ENCODE measurements around the gene DGKH.

DNA sequence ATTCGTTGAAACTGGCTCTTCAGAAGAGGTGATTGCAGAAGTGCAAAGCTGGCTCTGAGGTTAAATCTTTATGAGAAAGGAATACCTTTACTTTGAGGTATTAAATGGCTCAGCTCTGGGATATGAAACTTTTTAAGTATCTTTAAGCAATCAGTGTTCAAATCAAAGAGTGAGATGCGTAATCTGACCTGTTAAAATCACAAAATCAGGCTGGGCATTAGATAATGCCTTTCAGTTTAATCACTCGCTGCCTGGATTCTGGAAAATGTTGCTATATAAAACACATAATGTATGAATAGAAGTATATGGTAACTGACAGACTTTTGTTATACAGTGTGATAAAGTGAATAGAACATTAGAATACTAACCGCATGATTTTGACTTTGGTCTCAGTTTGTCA lies 2.0 kb upstream of the DGKH start:
- TF ChIP-seq POLR2A (IDR thresholded peaks at IDR 0.05; ENCODE audit: low read depth) = no peak
- TF ChIP-seq, protein P1, sequence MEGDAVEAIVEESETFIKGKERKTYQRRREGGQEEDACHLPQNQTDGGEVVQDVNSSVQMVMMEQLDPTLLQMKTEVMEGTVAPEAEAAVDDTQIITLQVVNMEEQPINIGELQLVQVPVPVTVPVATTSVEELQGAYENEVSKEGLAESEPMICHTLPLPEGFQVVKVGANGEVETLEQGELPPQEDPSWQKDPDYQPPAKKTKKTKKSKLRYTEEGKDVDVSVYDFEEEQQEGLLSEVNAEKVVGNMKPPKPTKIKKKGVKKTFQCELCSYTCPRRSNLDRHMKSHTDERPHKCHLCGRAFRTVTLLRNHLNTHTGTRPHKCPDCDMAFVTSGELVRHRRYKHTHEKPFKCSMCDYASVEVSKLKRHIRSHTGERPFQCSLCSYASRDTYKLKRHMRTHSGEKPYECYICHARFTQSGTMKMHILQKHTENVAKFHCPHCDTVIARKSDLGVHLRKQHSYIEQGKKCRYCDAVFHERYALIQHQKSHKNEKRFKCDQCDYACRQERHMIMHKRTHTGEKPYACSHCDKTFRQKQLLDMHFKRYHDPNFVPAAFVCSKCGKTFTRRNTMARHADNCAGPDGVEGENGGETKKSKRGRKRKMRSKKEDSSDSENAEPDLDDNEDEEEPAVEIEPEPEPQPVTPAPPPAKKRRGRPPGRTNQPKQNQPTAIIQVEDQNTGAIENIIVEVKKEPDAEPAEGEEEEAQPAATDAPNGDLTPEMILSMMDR (IDR thresholded peaks at IDR 0.05) = no peak

Measured in esophagus muscularis mucosa (tissue), 3 donors.